GM19452 (cell line): ENCODE results near the gene CTNNA1.
"Not testable (repeated sequence)": the region's sequence is repeated elsewhere in the genome, so short reads cannot be mapped to it uniquely, and the experiment has no call there.

ENCODE experiments used
- ATAC-seq: cut with Tn5 transposase; IDR thresholded peaks from one replicate; pipeline ENCODE4 v1.9.1; 2021; ENCODE audit not compliant: unreplicated experiment

CTNNA1 gene

DNA sequence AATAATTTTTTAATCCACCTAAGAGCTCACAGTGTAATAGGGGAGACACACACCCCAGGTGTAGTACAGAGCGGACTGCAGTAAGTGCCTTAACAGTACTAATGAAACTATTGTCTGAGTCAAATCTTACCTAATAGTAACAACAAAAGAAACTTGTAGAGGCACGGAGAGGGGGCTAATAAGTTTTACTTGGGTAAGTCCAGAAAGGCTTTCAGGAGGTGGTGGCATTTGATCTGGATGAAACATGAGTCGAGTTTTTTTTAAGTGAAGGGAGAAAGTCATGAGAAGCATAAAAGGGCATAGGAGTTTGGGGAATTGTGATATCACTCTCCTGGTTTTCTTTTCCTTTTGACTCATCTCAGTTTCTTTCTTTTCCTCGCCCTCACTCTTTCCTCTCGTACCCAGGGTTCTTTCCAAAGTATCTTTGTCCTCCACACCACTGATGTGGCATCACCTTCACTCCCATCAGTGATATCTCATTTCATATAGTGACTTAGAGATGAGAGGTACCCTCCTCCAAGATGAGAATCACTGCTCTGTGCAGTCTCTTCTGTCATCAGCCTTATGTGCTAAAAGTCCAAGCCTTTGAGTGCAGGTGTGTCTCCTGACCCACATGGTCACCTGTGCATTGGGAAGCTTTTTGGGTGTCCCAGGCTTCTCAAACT is 2.0 kb downstream of the CTNNA1 start:
- no peak for ATAC-seq

DNA sequence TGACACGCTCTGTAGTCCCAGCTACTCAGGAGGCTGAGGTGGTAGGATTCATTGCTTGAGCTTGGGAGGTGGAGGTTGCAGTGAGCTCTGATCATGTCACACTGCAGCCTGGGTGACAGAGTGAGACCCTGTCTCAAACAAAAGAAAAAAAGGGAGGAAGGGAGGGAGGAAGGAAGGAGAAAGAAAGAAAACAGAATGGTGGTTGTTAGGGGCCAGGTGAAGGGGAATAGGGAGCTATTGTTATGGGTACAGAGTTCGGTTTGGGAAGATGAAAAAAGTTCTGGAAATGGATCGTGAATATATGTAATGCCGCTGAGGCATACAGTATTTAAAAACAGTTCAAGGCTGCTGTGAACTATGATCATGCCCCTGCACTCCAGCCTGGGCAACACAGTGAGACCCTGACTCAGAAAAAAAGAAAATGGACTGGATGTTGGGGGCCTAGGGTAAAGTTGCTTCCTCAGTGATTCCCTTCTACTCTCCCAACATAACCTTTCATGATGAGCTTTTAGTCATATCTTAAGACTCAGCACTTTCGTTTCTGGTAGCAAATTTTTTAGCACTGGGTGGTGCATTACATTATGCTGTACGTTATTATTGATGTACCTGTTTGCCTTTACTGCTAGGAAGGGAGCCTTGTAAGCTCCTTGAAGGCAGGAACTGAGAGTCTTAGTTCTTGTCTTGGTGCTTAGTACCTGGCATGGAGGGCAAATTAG is 4.0 kb downstream of the CTNNA1 start:
- no peak for ATAC-seq

- ATAC-seq = no peak
Observed at GRCh38 chr5:138760448-138761110, 7.4 kb downstream of the CTNNA1 start.

- not testable (repeated sequence) for ATAC-seq
Observed at GRCh38 chr5:138761115-138761514, 7.9 kb downstream of the CTNNA1 start.

GRCh38 chr5:138761670-138762069 is 8.4 kb downstream of the CTNNA1 start:
- not testable (repeated sequence) for ATAC-seq

- no peak for ATAC-seq
Observed at GRCh38 chr5:138762110-138762509, 8.9 kb downstream of the CTNNA1 start.

- ATAC-seq = no peak
Observed at GRCh38 chr5:138763037-138763778, 10.0 kb downstream of the CTNNA1 start.

DNA sequence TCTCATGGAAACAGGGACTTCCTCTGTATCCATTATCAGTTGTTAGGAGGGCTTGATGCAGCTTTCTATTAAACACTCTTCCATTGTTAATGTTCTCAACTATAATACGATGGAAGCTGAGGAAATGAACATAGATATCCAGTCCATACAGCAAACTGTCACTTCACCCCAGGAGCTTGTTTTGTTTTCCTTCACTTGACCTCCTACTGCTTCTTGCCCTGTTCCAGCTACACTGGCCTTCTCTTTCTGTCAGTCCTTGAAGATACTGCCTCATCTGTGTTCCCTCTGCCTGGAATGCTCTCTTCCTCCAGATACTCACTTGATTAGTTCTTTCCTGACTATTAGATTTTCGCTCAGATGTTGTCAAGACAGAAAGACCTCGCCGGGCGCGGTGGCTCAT is 17.1 kb downstream of the CTNNA1 start:
- no peak for ATAC-seq

DNA sequence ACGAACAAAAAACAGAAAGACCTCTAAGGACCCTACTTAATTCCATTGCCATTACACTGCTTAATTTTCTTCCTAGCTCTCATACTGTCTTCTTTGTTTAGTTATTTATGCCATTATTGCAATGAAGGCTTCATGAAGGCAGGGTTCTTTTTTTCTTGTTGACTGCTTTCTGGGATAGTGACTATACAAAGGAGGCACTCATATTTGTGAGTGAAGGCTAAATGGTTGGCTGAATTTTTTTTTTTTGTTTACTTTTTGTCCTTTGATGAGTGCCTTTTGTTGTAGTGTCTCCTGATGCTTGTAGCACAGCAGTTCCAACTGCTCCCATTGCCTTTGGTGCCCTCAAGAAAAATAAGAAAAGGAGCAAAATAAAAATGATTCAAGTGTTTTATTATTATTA is 17.8 kb downstream of the CTNNA1 start:
- no peak for ATAC-seq

DNA sequence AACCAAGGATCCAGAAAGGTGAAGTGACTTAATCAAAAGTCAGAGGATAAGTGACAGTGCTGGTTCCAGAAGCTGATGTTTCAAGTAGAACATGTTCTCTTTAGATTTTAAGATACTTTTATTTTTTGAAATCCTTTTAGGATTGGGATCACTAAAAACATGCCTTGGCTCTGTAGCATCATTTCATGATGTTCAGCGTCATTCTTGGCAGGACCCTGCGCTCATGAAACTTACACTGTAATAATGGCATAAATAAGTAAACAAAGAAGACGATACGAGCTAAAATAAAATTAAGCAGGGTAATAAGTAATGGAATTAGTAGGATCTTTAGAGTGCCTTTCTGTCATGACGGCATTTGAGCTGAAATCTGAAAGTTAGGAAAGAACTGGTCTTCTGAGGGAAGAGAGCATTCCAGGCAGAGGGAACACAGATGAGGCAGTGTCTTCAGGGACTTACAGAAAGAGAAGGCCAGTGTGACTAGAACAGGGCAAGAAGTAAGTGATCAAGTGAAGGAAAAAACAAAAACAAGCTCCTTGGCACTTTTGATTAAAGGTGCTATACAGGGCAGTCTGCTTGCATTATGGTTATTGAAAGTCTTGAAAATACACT is 19.9 kb downstream of the CTNNA1 start:
- no peak for ATAC-seq

- not testable (repeated sequence) for ATAC-seq
Observed at GRCh38 chr5:138773624-138774023, 20.4 kb downstream of the CTNNA1 start.

DNA sequence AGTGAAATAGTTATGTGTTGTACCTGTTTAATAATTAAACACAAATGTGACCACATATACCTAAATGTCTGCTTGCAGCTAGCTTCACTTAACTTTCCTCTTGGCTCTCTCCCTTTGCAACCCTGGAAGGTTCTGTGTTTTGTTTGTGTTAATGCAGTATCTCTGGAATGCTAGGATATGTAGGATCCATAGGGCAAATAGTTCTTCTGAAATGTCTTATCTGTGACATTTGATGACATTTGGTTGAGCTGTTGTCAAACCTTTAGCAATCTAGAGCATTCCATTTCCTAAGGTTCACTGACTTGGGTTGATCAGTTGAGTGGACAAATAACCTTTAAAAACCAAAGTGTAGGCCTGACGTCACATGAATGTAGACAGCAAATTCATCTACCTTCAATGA is 21.8 kb downstream of the CTNNA1 start:
- no peak for ATAC-seq

DNA sequence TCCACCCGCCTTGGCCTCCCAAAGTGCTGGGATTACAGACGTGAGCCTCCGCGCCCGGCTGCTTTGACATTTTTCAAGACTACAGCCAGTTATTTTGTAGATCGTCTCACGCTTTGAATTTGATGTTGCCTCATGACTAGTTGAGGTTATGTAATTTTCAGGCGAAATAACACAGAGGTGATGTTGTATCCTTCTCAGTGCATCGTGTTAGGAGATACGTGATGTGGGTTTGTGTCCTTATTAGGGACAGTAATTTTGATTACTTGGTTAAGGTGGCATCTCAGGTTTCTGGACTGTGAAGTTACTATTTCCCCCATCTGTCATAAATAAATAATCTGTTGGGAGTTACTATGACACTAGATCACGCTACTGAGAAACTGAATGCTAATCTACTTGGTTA is 25.0 kb downstream of the CTNNA1 start:
- ATAC-seq = no peak

DNA sequence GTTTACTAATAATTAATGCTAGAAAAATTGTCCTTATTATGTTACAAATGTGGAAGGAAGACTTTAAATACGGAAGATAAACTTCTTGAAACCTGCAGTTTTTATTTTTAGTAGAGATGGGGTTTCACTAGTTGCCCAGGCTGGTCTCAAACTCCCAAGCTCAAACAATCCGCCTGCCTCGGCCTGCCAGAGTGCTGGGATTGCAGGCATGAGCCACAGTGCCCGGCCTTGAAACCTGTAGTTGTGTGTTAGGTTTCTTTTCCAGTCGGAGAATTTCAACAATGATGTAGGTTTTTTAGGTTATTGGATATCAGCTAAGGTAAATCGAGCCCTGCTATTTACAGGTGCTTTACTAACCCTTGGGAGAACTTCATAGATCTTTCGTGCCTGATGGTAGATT is 30.8 kb downstream of the CTNNA1 start:
- no peak for ATAC-seq

GRCh38 chr5:138784590-138784989 is 31.4 kb downstream of the CTNNA1 start:
- ATAC-seq = no peak

DNA sequence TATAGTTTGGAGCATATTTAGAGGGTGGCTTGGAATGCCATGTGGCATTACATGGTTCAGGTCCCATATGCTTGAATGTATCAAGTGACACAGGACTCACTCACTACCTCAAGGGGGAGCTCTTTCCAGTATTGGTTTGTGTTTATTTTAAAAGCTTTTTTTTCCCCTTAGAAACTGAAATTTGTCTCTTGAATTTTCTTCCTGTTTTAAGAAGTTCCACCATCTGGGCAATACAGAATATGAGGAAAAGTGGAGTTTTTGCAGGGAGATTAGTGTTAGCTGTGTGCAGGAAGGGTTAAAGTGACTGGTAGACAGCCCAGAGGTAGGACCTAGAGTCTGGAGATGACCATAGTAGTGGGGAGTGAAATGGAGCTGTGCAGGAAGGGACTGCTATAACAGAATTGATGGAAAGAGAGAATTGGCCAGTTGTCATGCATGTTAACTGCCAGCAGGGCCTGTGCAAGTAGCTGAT is 36.6 kb downstream of the CTNNA1 start:
- ATAC-seq = no peak

DNA sequence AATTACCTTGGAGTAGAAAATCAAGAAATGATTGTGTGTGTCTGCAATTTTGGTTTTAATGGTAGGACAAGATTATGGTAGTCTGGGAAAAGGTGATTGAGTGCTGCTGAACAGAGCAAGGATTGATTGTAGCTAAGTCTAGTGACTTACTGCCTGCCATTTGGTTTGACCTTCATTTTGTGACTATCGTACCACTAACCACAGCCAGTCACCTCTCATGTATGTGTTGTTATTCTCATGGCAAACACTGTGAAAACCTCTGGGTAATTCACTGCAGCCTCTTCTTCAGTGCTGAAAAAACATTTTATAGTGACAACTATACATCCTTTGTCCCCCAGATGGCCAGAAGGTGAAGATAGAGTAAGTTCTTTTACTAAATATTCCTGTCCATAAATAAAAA is 37.5 kb downstream of the CTNNA1 start:
- ATAC-seq = no peak

GRCh38 chr5:138792195-138792790 is 39.1 kb downstream of the CTNNA1 start:
- ATAC-seq = no peak

DNA sequence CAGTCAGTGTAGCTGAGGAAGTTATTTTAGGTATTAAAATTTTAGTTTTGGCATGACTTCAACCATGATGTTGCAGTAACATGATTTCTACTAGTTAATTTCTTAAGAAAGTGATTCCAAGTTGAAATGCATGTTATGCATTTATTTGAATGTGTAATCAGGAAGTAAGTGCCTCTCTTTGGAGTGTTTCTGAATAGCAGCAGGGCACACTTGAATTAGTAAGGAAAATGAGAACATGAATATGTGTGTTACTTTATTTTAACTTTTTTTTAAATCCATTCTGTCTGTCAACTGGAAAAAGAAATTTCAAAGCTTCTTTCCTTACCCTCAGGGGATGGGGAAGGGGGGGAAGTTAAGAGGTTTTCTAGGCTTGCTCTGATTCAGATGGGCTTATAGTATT is 40.4 kb downstream of the CTNNA1 start:
- no peak for ATAC-seq

DNA sequence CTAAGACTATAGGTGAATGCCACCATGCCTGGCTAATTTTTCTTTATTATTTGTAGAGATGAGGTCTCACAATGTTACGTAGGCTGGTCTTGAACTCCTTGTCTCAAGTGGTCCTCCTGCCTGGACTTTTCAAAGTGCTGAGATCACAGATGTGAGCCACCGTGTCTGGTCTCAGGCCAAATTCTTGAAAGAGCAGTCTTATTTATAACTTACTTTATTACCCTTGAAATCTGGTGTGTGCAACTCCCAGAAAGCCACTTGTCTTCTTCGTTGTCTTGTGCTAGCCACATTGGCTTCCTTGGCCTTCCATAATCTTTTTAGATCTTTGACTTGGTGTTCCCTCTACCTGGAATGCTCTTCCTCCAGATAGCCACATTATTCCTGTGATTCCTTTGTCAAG is 50.1 kb downstream of the CTNNA1 start:
- no peak for ATAC-seq

GRCh38 chr5:138803935-138804334 is 50.7 kb downstream of the CTNNA1 start:
- no peak for ATAC-seq
